ENCODE measurements around the gene ZNF711. TPM values are rescaled to one million over a fixed set of nuclear protein-coding genes. Genes with fewer than 3 reads are reported as not detected.
"Not testable (repeated sequence)": the region's sequence is repeated elsewhere in the genome, so short reads cannot be mapped to it uniquely, and the experiment has no call there.

ZNF711 gene
- 28.8 and 32.7 TPM in 2 replicates for total RNA-seq (2014; rRNA removed; shearing (Covaris generic))

- Histone ChIP-seq H3K9me3 (replicated peaks) (no peaks in the 10 kb centered on the region), H3K27me3 (no peaks in the 10 kb centered on the region), H3K36me3 (0 out of 2 replicates have a peak, but pooled peaks cover 3% of the 10 kb centered on the region), H3K4me1 (no peaks in the 10 kb centered on the region), H3K4me3 (peak within 1 kb of the TSS; percentile 95), H3K27ac (peak within 1 kb of the TSS; percentile 98)
- peak; percentile 87 to 89 for DNase-seq
These were observed at the start of gene ZNF711, which contains the start of gene SATL1 for GRCh38 chrX:85243761-85244449. TSS of gene ZNF711 (plus strand) at chrX:85243991. CDS start at chrX:85247573, 3,582 bp downstream. TSS of gene SATL1 (minus strand) at chrX:85243779. CDS start at chrX:85108968, 134,811 bp downstream.

- Histone ChIP-seq H3K27me3 (no peaks in the 10 kb centered on the region), H3K36me3 (no peaks in the 10 kb centered on the region), H3K9me3 (replicated peaks) (no peaks in the 10 kb centered on the region), H3K4me1 (no peaks in the 10 kb centered on the region), H3K27ac (no peak overlapping the region), H3K4me3 (no peak overlapping the region)
- DNase-seq, result no peak
These were observed 47.5 kb upstream of the ZNF711 start for GRCh38 chrX:85196319-85196718.

- no peak for DNase-seq
- no peak overlapping the region for H3K4me3 ChIP-seq
- no peaks in the 10 kb centered on the region for H3K9me3 ChIP-seq (replicated peaks)
- no peaks in the 10 kb centered on the region for H3K4me1 ChIP-seq
- H3K27ac ChIP-seq, result no peak overlapping the region
- no peaks in the 10 kb centered on the region for H3K27me3 ChIP-seq
- no peaks in the 10 kb centered on the region for H3K36me3 ChIP-seq
These were observed 40.3 kb upstream of the ZNF711 start for GRCh38 chrX:85203461-85203970.

- H3K9me3 ChIP-seq (replicated peaks), result no peaks in the 10 kb centered on the region
- DNase-seq, result no peak
- H3K27me3 ChIP-seq, result no peaks in the 10 kb centered on the region
- no peak overlapping the region for H3K4me3 ChIP-seq
- H3K36me3 ChIP-seq, result no peaks in the 10 kb centered on the region
- no peak overlapping the region for H3K27ac ChIP-seq
- H3K4me1 ChIP-seq, result no peaks in the 10 kb centered on the region
These were observed 29.8 kb upstream of the ZNF711 start for GRCh38 chrX:85213792-85214530.

- H3K9me3 ChIP-seq (replicated peaks), result no peaks in the 10 kb centered on the region
- H3K4me1 ChIP-seq, result no peaks in the 10 kb centered on the region
- DNase-seq, result no peak
These were observed 27.8 kb upstream of the ZNF711 start for GRCh38 chrX:85215946-85216345.

GRCh38 chrX:85221361-85221760, 22.4 kb upstream of the ZNF711 start:
- no peak overlapping the region for H3K27ac ChIP-seq
- H3K36me3 ChIP-seq, result no peaks in the 10 kb centered on the region
- H3K4me1 ChIP-seq, result no peaks in the 10 kb centered on the region
- DNase-seq, result no peak
- no peak overlapping the region for H3K4me3 ChIP-seq
- no peaks in the 10 kb centered on the region for H3K27me3 ChIP-seq
- H3K9me3 ChIP-seq (replicated peaks), result no peaks in the 10 kb centered on the region

More at GRCh38 chrX:85215946-85216345, 27.8 kb upstream of the ZNF711 start:
- H3K27ac ChIP-seq, result no peak overlapping the region
- H3K27me3 ChIP-seq, result no peaks in the 10 kb centered on the region
- no peak overlapping the region for H3K4me3 ChIP-seq
- H3K36me3 ChIP-seq, result no peaks in the 10 kb centered on the region

- Histone ChIP-seq H3K27ac (no peak overlapping the region), H3K4me1 (no peaks in the 10 kb centered on the region), H3K27me3 (no peaks in the 10 kb centered on the region), H3K4me3 (no peak overlapping the region), H3K9me3 (replicated peaks) (no peaks in the 10 kb centered on the region), H3K36me3 (no peaks in the 10 kb centered on the region)
- no peak for DNase-seq
These were observed 20.4 kb upstream of the ZNF711 start for GRCh38 chrX:85223359-85223758.

GRCh38 chrX:85243155-85243554, 636 bp upstream of the ZNF711 start:
- Histone ChIP-seq H3K27ac (peak overlapping the region; percentile 19; the same call in 1 of the 2 replicates), H3K4me1 (no peaks in the 10 kb centered on the region), H3K9me3 (replicated peaks) (no peaks in the 10 kb centered on the region), H3K27me3 (no peaks in the 10 kb centered on the region), H3K36me3 (0 out of 2 replicates have a peak, but pooled peaks cover 3% of the 10 kb centered on the region), H3K4me3 (peak overlapping the region; percentile 95)
- DNase-seq, result no peak

GRCh38 chrX:85244450-85245211, 840 bp downstream of the ZNF711 start:
- Histone ChIP-seq H3K9me3 (replicated peaks) (no peaks in the 10 kb centered on the region), H3K27me3 (no peaks in the 10 kb centered on the region), H3K27ac (peak overlapping the region; percentile 98), H3K36me3 (0 out of 2 replicates have a peak, but pooled peaks cover 3% of the 10 kb centered on the region), H3K4me3 (peak overlapping the region; percentile 95), H3K4me1 (no peaks in the 10 kb centered on the region)
- DNase-seq, result peak; percentile 27 to 45

- not testable (repeated sequence) for H3K4me1 ChIP-seq, H3K36me3 ChIP-seq, H3K27me3 ChIP-seq
These were observed 41.5 kb downstream of the ZNF711 start for GRCh38 chrX:85285286-85285685.

GRCh38 chrX:85288992-85289723, 45.4 kb downstream of the ZNF711 start:
- H3K4me3 ChIP-seq, result no peak overlapping the region
- H3K27ac ChIP-seq, result no peak overlapping the region
- H3K4me1 ChIP-seq, result no peaks in the 10 kb centered on the region
- H3K36me3 ChIP-seq, result no peaks in the 10 kb centered on the region
- no peak for DNase-seq
- no peaks in the 10 kb centered on the region for H3K27me3 ChIP-seq
- no peaks in the 10 kb centered on the region for H3K9me3 ChIP-seq (replicated peaks)

More at GRCh38 chrX:85285286-85285685, 41.5 kb downstream of the ZNF711 start:
- not testable (repeated sequence) for H3K4me3 ChIP-seq; H3K27ac ChIP-seq; H3K9me3 ChIP-seq (replicated peaks); DNase-seq

- H3K4me1 ChIP-seq, result no peaks in the 10 kb centered on the region
- DNase-seq, result no peak
- no peak overlapping the region for H3K27ac ChIP-seq
- no peaks in the 10 kb centered on the region for H3K27me3 ChIP-seq
- H3K36me3 ChIP-seq, result no peaks in the 10 kb centered on the region
- no peaks in the 10 kb centered on the region for H3K9me3 ChIP-seq (replicated peaks)
- H3K4me3 ChIP-seq, result no peak overlapping the region
These were observed 59.8 kb downstream of the ZNF711 start for GRCh38 chrX:85303544-85303943.

- H3K27ac ChIP-seq, result no peak overlapping the region
These were observed 65.9 kb downstream of the ZNF711 start for GRCh38 chrX:85309717-85310116.

GRCh38 chrX:85311348-85311747, 67.6 kb downstream of the ZNF711 start:
- H3K9me3 ChIP-seq (replicated peaks); H3K36me3 ChIP-seq; H3K4me3 ChIP-seq; H3K4me1 ChIP-seq; H3K27me3 ChIP-seq; H3K27ac ChIP-seq; DNase-seq: not testable (repeated sequence)

More at GRCh38 chrX:85309717-85310116, 65.9 kb downstream of the ZNF711 start:
- H3K4me1 ChIP-seq, result no peaks in the 10 kb centered on the region
- no peak overlapping the region for H3K4me3 ChIP-seq
- no peaks in the 10 kb centered on the region for H3K36me3 ChIP-seq
- no peaks in the 10 kb centered on the region for H3K9me3 ChIP-seq (replicated peaks)
- DNase-seq, result peak in 1 of 2 experiments; percentile 4
- no peaks in the 10 kb centered on the region for H3K27me3 ChIP-seq

Measured in SJCRH30 (cell line).